Measurements from ENCODE around the gene RNF125. TPM values are rescaled to one million over a fixed set of nuclear protein-coding genes. Genes with fewer than 3 reads are reported as not detected.

RNF125 gene
- total and polyA plus RNA-seq, 9 of the 15 experiments (the other 6 are each of a cell fraction or from before 2014, with no cell fraction given) = 0.01 to 0.29 (median 0.07) TPM; not detected in 1

DNA sequence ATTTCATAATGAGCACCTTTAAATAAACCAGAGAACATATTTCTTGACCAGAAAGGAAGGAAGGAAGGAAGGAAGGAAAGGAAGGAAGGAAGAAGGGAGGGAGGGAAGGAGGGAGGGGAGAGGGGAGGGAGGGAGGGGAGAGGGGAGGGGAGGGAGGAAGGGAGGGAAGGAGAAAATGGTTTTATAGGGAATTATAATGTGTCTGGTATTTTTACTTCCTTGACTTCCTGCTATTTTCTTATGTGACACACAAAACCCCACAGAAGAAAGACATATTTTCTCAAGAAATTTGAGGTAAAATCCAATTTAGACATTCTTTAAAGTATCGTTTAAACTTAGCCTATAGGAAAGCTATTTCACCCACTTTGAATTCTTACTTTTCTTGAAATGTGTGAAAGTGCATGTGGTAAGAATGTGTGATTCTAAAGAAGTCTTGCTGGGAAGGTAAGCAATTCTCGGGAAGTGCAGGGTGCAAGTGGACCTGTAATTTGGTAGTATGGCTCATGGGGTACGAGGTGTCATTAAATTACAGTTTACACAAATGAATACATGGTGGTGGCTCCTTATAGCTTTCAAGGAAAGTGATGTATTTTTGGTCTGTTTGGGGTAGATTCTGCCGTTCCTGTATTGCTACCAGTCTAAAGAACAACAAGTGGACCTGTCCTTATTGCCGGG is 18.0 kb downstream of the RNF125 start:
- no peak overlapping the region for H3K27ac ChIP-seq (ENCODE audit: extremely low read depth, low read depth, low read length)
- FAIRE-seq = no peak
- no peak for ATAC-seq
- DNase-seq (ENCODE audit: extremely low read depth in 1 of 4, low spot score in 3 of 4) = no peak
- no peaks in the 10 kb centered on the region for H3K36me3 ChIP-seq (ENCODE audit: control insufficient read depth, insufficient read depth, low read length)
- 2% methylated on average over 5 of the region's 5 CpGs for WGBS (ENCODE audit: insufficient coverage, low coverage, missing lambda C conversion rate)
- POLR2A ChIA-PET = interaction anchor here (0.6 kb wide), 1 partner anchor 30 kb away, joined by 3 read pairs; no protein-coding TSS in a partner anchor
- TF ChIP-seq ZNF444 (CRISPR knock-in tag; IDR thresholded peaks at IDR 0.05) (no peak), ZC3H4 (CRISPR knock-in tag; IDR thresholded peaks at IDR 0.05; ENCODE audit: borderline replicate concordance) (no peak), HNRNPK (IDR thresholded peaks at IDR 0.05; ENCODE audit: low read depth, low read length, poor library complexity, severe bottlenecking) (peak; percentile 99), PCBP2 (IDR thresholded peaks at IDR 0.05; ENCODE audit: low read depth, low read length, poor library complexity, severe bottlenecking) (peak; percentile 91), SRF (CRISPR knock-in tag; IDR thresholded peaks at IDR 0.05) (no peak), CC2D1A (IDR thresholded peaks at IDR 0.05) (no peak), PCBP1 (IDR thresholded peaks at IDR 0.05; ENCODE audit: low read depth, low read length, poor library complexity, severe bottlenecking) (peak; percentile 93), HEY1 (CRISPR knock-in tag; IDR thresholded peaks at IDR 0.05; ENCODE audit: borderline replicate concordance) (no peak)
- TF ChIP-seq, protein P1, sequence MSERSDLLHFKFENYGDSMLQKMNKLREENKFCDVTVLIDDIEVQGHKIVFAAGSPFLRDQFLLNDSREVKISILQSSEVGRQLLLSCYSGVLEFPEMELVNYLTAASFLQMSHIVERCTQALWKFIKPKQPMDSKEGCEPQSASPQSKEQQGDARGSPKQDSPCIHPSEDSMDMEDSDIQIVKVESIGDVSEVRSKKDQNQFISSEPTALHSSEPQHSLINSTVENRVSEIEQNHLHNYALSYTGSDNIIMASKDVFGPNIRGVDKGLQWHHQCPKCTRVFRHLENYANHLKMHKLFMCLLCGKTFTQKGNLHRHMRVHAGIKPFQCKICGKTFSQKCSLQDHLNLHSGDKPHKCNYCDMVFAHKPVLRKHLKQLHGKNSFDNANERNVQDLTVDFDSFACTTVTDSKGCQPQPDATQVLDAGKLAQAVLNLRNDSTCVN (CRISPR knock-in tag; IDR thresholded peaks at IDR 0.05) = no peak
- no TSS peak for BruUV-seq (replicated peaks)
- no peak overlapping the region for H3K4me3 ChIP-seq
- in situ Hi-C loops (cut with MboI) = no loop called here
- H3K79me2 ChIP-seq (ENCODE audit: control insufficient read depth, insufficient read depth, low read length) = no peaks in the 10 kb centered on the region
- peaks cover 19 to 26% of the 10 kb centered on the region in 2 experiments; a peak in 4 of 5 replicates for H3K27me3 ChIP-seq (ENCODE audit: control insufficient read depth in 2 of 2, insufficient read depth in 2 of 2, low read length in 2 of 2)
- H3K9ac ChIP-seq (ENCODE audit: insufficient read depth in 1 of 2, low read depth in 2 of 2, low read length in 2 of 2) = no peak overlapping the region
- no peaks in the 10 kb centered on the region for H3K9me1 ChIP-seq (ENCODE audit: control insufficient read depth, insufficient read depth, low read length)
- H4K20me1 ChIP-seq (replicated peaks; ENCODE audit: control insufficient read depth, insufficient read depth, low read length) = no peaks in the 10 kb centered on the region
- no peak overlapping the region for H3K4me2 ChIP-seq (ENCODE audit: insufficient read depth, low read length)
- no peak overlapping the region for H2AFZ ChIP-seq (ENCODE audit: low read depth, low read length)
- CTCF ChIA-PET (ENCODE audit: low intra/inter-chr PET ratio) = no interaction called here
- H3K9me3 ChIP-seq (replicated peaks; ENCODE audit: control insufficient read depth, insufficient read depth, low read depth, low read length) = no peaks in the 10 kb centered on the region
- intact Hi-C loops (cut with micrococcal nuclease) = no loop called here
- H3K4me1 ChIP-seq (replicated peaks in 1 of 2; ENCODE audit: control insufficient read depth in 2 of 2, insufficient read depth in 2 of 2, low read length in 2 of 2) = no peaks in the 10 kb centered on the region
